Activated naive CD8-positive, alpha-beta T cell treated with anti-CD3 and anti-CD28 coated beads for 36 hours (primary cell): ENCODE data around the gene TXNDC11. TPM values are rescaled to one million over a fixed set of nuclear protein-coding genes. Genes with fewer than 3 reads are reported as not detected.

Source experiments
- DNase-seq: peaks from one replicate; pipeline ENCODE4 v3.0.0; 2021
- H3K27ac Mint-ChIP-seq: one replicate; pipeline ENCODE4 v1.8.0; 2022; ENCODE audit warnings: mild to moderate bottlenecking, moderate library complexity, mixed read lengths
- H3K27me3 Mint-ChIP-seq: one replicate; pipeline ENCODE4 v1.8.0; 2022; ENCODE audit warnings: mild to moderate bottlenecking, mixed read lengths
- H3K36me3 Mint-ChIP-seq: one replicate; pipeline ENCODE4 v1.8.0; 2021; ENCODE audit warnings: mild to moderate bottlenecking, mixed read lengths
- H3K4me1 Mint-ChIP-seq: one replicate; pipeline ENCODE4 v1.8.0; 2021; ENCODE audit warnings: mixed read lengths
- H3K4me3 Mint-ChIP-seq: one replicate; pipeline ENCODE4 v1.8.0; 2022; ENCODE audit warnings: mild to moderate bottlenecking, moderate library complexity, mixed read lengths
- H3K9me3 Mint-ChIP-seq: one replicate; pipeline ENCODE4 v1.8.0; 2022; ENCODE audit warnings: mixed read lengths
- total RNA-seq, 2 experiments: library from RNA; stranded (reverse); gene quantifications; one replicate each; pipeline ENCODE4 v1.2.3, GENCODE V29; 2021

TXNDC11 gene
- total RNA-seq, 2 experiments from 2014 or later: 24.5 to 27.3 TPM

- Mint-ChIP-seq H3K36me3 (no peaks in the 10 kb centered on the region), H3K27ac (no peak overlapping the region), H3K4me1 (peaks cover 31% of the 10 kb centered on the region), H3K27me3 (no peaks in the 10 kb centered on the region), H3K9me3 (no peaks in the 10 kb centered on the region), H3K4me3 (no peak overlapping the region)
- DNase-seq: no peak
Observed at GRCh38 chr16:11633113-11633512, 109.5 kb downstream of the TXNDC11 start.

GRCh38 chr16:11632455-11632939 lies 110.2 kb downstream of the TXNDC11 start:
- Mint-ChIP-seq H3K4me1 (peaks cover 33% of the 10 kb centered on the region), H3K27me3 (no peaks in the 10 kb centered on the region), H3K36me3 (no peaks in the 10 kb centered on the region), H3K4me3 (no peak overlapping the region), H3K9me3 (no peaks in the 10 kb centered on the region), H3K27ac (no peak overlapping the region)
- DNase-seq: no peak

GRCh38 chr16:11631214-11631613 lies 111.4 kb downstream of the TXNDC11 start:
- Mint-ChIP-seq H3K4me3 (no peak overlapping the region), H3K36me3 (no peaks in the 10 kb centered on the region), H3K4me1 (peaks cover 33% of the 10 kb centered on the region), H3K27ac (no peak overlapping the region), H3K9me3 (no peaks in the 10 kb centered on the region), H3K27me3 (no peaks in the 10 kb centered on the region)
- DNase-seq: no peak

GRCh38 chr16:11630768-11631056 lies 111.9 kb downstream of the TXNDC11 start:
- Mint-ChIP-seq H3K9me3 (no peaks in the 10 kb centered on the region), H3K27ac (no peak overlapping the region), H3K4me1 (peaks cover 36% of the 10 kb centered on the region), H3K4me3 (no peak overlapping the region), H3K36me3 (no peaks in the 10 kb centered on the region), H3K27me3 (no peaks in the 10 kb centered on the region)
- DNase-seq: no peak

GRCh38 chr16:11630046-11630767 lies 112.5 kb downstream of the TXNDC11 start:
- Mint-ChIP-seq H3K27ac (no peak overlapping the region), H3K9me3 (no peaks in the 10 kb centered on the region), H3K36me3 (no peaks in the 10 kb centered on the region), H3K4me1 (peaks cover 40% of the 10 kb centered on the region), H3K27me3 (no peaks in the 10 kb centered on the region), H3K4me3 (no peak overlapping the region)
- no peak for DNase-seq

Other genes with a start within 250 kb of the TXNDC11 start
- 100 to 1,000 TPM; 127 to 130 TPM for gene LITAF, start 155.9 kb downstream of the TXNDC11 start, total RNA-seq
- 10 to 100 TPM; 10.3 to 11.2 TPM for gene SNN, start 74.4 kb downstream of the TXNDC11 start, total RNA-seq
- gene ZC3H7A, start 54.4 kb upstream of the TXNDC11 start, total RNA-seq: 10 to 100 TPM; 54.1 to 57.9 TPM
- gene RSL1D1, start 108.7 kb upstream of the TXNDC11 start, total RNA-seq: 100 to 1,000 TPM; 434 to 441 TPM
- 100 to 1,000 TPM; 247 to 250 TPM for gene GSPT1, start 173.1 kb upstream of the TXNDC11 start, total RNA-seq
- 1 to 10 TPM; 6.2 to 6.9 TPM for gene NPIPB2, start 199.2 kb upstream of the TXNDC11 start, total RNA-seq
- not detected for gene TNFRSF17, start 222.4 kb upstream of the TXNDC11 start, total RNA-seq
- 1 to 10 TPM; 6.7 to 7.3 TPM for gene SNX29, start 233.9 kb upstream of the TXNDC11 start, total RNA-seq